Right lobe of liver (tissue), 6 donors: ENCODE results near the gene SEMA7A. TPM values are rescaled to one million over a fixed set of nuclear protein-coding genes. Genes with fewer than 3 reads are reported as not detected.

ENCODE experiments used
- ATAC-seq, 4 donors: fragments of 200-7000 bp; cut with Tn5 transposase; one replicate each; pipeline ENCODE4 v1.9.1; 2020; ENCODE audit warnings: mild to moderate bottlenecking in 4 of 4, moderate library complexity in 4 of 4
- DNase-seq, 3 donors: peaks; one replicate each; pipeline ENCODE4 v3.0.0-alpha.2; 2020
- H3K27ac ChIP-seq, 3 donors: fragments of 200-600 bp; one replicate each; pipeline ENCODE4 v1.8.0; 2022
- H3K27me3 ChIP-seq, 2 donors: fragments of 200-600 bp; one replicate each; pipeline ENCODE4 v1.8.0; 2022
- H3K36me3 ChIP-seq, 4 donors: fragments of 200-600 bp; sonication (generic) in 1 of 4; one replicate each; pipeline versions ENCODE4 v1.5.1 to v1.8.0; 2017 to 2022; ENCODE audit warnings: control low read depth in 1 of 4
- H3K4me1 ChIP-seq, 4 donors: fragments of 200-600 bp; sonication (generic) in 1 of 4; one replicate each; pipeline versions ENCODE4 v1.5.1 to v1.8.0; 2017 to 2022; ENCODE audit warnings: control low read depth in 1 of 4
- H3K4me3 ChIP-seq, 3 donors: fragments of 200-600 bp; one replicate each; pipeline ENCODE4 v1.8.0; 2022
- H3K9me3 ChIP-seq, 4 donors: fragments of 200-600 bp; sonication (generic) in 1 of 4; one replicate each; pipeline versions ENCODE4 v1.5.1 to v1.8.0; 2017 to 2022; ENCODE audit warnings: control low read depth in 1 of 4
- POLR2A ChIP-seq: fragments of 450-650 bp; IDR thresholded peaks from one replicate; pipeline ENCODE4 v1.6.1; 2017; ENCODE audit warnings: antibody characterized with exemption, mild to moderate bottlenecking
- WGBS: methylation state at CpG from one replicate; pipeline ENCODE4 v1.1.6; 2018; ENCODE audit warnings: low coverage, low lambda C conversion rate; ENCODE audit not compliant: insufficient coverage; ENCODE audit errors: missing lambda C conversion rate; 5-methylcytosine and 5-hydroxymethylcytosine counted together
- intact Hi-C, 2 donors: fragments of 100-400 bp; cut with DNase I; formaldehyde crosslinking; loops; one replicate each; pipeline versions ENCODE4 v1.11.2 to v1.14.1; 2022
- total RNA-seq, 6 experiments: library from RNA; depleted of rRNA in 2 of 6; stranded (reverse); fragments of >200 nt in 2 of 6; fragmentation: NEBNext Ultra II Directional in 3 of 6; extraction: Animal tissue kit (Norgen Biotek cat#: 25700) in 3 of 6; gene quantifications; one replicate each; pipeline versions ENCODE4 v1.1.0 to v1.2.4, GENCODE V29; 2016 to 2023
- TF ChIP-seq, protein P1 (sequence below), 4 donors: fragments of 200-600 bp in 3 of 4; fragments of 450-650 bp in 1 of 4; IDR thresholded peaks; one replicate each; pipeline versions ENCODE4 v1.5.1 to v1.8.0; 2016 to 2022; ENCODE audit warnings: antibody characterized with exemption in 4 of 4, mild to moderate bottlenecking in 2 of 4
- donor health status: DM: no; HTN: yes; CAD: no.
- donor health status: DM: no; HTN: no; CAD: no.
- donor health status: DM: no; HTN: no; CAD: no.
- donor health status: DM: no; HTN: yes; CAD: no.
- donor health status: DM: no; HTN: yes; CAD: no.

Gene SEMA7A
- total RNA-seq, 6 experiments from 2014 or later = 0.42 to 2.4 (median 1.1) TPM

DNA sequence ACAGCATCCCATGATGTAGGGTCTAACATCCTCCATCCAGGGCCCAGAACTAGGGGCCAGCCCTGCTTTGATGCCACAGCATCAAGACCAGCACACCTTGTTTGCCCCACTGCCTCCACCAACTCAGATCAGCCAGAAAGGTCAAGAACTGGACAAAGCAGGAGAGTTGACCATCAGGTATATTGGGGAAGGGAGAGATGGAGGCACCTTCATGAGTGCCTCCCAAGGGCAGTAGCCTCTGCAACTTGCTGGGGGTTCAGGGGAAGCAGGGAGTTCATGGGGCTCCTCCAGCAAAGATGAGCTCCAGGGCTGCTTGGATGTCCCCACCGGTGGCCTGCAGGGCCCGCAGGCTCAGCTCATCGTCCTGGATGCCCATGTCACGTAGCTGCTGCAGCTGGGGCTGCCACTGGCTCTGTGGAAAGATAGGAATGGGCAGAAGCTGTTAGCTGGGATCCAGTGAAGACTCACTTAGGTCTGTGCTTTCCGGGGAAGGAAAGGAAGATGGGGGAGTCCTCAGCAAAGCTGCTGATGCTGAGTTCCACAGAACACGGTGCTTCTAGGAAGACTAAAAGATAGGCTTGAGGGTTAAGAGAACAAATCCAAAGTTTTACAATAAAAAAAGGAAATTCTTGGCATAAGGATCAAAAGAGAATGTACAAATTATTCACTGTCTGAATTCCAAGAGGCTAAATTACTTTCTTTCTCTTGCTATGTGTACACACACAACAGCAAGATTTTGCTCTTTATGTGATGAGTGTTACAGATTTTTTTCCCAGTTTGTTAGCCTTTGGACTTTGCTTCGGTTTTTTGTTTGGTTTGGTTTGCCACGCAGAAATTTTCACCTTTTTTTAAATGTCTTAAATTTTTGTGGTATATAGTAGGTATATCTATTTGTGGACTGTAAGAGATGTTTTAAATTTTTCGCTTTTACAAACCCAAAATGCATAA lies 12.3 kb upstream of the SEMA7A start:
- peaks cover 0 to 28% (median 12%) of the 10 kb centered on the region in 4 donors for H3K36me3 ChIP-seq
- no peak for ATAC-seq
- H3K4me3 ChIP-seq = no peak overlapping the region
- H3K4me1 ChIP-seq = peaks cover 0 to 57% (median 26%) of the 10 kb centered on the region in 4 donors
- no peak for DNase-seq
- H3K27me3 ChIP-seq = no peaks in the 10 kb centered on the region
- H3K9me3 ChIP-seq = no peaks in the 10 kb centered on the region
- intact Hi-C loops = no loop called here
- TF ChIP-seq, protein P1, sequence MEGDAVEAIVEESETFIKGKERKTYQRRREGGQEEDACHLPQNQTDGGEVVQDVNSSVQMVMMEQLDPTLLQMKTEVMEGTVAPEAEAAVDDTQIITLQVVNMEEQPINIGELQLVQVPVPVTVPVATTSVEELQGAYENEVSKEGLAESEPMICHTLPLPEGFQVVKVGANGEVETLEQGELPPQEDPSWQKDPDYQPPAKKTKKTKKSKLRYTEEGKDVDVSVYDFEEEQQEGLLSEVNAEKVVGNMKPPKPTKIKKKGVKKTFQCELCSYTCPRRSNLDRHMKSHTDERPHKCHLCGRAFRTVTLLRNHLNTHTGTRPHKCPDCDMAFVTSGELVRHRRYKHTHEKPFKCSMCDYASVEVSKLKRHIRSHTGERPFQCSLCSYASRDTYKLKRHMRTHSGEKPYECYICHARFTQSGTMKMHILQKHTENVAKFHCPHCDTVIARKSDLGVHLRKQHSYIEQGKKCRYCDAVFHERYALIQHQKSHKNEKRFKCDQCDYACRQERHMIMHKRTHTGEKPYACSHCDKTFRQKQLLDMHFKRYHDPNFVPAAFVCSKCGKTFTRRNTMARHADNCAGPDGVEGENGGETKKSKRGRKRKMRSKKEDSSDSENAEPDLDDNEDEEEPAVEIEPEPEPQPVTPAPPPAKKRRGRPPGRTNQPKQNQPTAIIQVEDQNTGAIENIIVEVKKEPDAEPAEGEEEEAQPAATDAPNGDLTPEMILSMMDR (IDR thresholded peaks at IDR 0.05) = no peak
- TF ChIP-seq POLR2A = no peak
- peak overlapping the region; percentile 7 to 37 (median 17) for H3K27ac ChIP-seq
- 74% methylated on average over 8 of the region's 9 CpGs for WGBS

DNA sequence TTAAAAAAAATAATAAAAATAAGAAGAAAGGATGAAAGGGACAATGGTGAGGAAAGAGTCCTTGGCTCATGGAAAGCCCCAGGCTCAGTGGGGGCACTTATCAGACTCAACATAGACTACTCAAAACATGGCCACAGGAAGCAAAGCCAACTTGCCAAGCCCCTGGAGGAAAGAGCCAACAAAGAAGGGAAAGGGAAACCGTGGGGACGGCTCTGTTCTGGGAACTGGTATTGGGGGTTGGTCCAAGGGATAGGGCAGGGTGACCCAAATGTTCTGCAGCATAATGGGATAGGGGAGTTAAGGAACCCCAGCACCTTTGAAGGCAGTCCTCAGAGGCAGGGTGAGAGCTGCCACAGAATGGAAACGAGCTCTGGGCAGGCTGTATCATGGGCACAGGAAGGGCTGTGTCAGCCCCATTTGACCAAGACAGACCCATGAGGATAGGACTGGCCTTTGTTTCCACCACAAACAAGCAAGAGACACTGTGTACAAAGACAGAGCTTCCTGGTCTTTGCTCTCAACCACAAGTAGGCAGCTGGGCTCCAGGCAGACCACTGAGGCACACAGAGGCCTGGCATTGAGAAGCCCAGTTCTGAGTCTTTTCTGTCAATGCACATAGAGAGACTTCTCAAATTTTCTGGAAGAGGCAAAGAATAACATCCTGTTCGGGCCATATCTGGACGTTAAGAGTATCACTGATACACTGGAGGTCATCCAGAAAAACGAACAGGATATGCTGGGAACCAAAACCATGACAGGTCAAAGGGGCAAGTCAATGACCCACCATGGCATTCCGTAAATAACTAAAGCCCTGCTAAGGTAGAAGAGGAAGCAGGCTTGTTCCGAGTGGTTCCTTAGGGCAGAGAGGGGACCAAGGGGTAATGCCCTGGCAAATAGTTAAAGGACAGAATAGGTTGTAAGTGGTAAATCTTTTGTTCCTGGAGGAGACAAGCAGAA lies 10.6 kb upstream of the SEMA7A start:
- H3K36me3 ChIP-seq = peaks cover 0 to 11% (median 9%) of the 10 kb centered on the region in 4 donors
- peak; percentile 80 to 82 (median 80) for ATAC-seq

DNA sequence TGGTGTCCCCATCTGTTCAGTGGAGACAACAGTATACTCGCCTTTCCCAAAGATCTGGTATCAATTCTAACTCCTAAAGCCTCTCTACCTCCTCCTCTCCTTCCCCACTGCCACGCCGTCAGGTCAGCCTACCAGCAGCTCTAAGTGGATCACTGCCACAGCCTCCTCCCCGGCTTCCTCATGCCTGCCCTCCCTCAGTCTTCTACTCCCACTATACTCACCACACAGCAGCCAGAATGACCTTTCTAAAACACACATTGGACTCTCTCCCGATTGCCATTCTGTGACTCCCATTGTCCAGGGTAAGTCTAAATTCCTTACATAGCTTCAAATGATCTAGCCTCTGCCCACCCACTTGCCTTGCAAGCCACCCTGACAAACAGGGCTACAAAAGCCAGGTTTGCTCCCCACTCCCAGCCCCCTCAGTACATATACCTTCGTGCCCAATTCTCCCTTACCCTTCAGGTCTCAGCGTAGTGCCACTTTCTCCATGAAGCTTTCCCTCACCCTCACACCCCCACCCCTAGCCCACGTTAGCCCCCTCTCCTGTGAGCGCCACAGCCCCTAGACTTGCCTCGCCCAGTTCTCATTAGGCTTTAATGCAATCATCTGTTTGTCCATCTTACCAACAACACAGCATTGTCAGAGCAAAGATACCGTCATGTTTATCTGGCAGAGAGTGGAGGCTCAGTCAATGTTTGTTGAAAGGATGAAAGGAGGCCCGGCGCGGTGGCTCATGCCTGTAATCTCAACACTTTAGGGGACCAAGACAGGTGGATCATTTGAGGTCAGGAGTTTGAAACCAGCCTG lies 9.5 kb upstream of the SEMA7A start:
- peak overlapping the region; percentile 69 to 88 (median 74) for H3K27ac ChIP-seq
- DNase-seq (peak in 1 of 3 donors; percentile 51), ATAC-seq (peak; percentile 4 to 68 (median 62))
- no peaks in the 10 kb centered on the region for H3K9me3 ChIP-seq
- intact Hi-C loops = no loop called here
- H3K36me3 ChIP-seq = peaks cover 0 to 8% (median 3%) of the 10 kb centered on the region in 4 donors
- TF ChIP-seq POLR2A = no peak
- TF ChIP-seq, protein P1 (IDR thresholded peaks at IDR 0.05) = no peak
- WGBS = 47% methylated on average over 12 of the region's 14 CpGs
- peaks cover 0 to 57% (median 26%) of the 10 kb centered on the region in 4 donors for H3K4me1 ChIP-seq
- no peaks in the 10 kb centered on the region for H3K27me3 ChIP-seq
- H3K4me3 ChIP-seq = no peak overlapping the region

More for the DNA sequence above, 10.6 kb upstream of the SEMA7A start:
- H3K4me1 ChIP-seq = peaks cover 0 to 57% (median 26%) of the 10 kb centered on the region in 4 donors
- intact Hi-C loops = no loop called here
- no peaks in the 10 kb centered on the region for H3K27me3 ChIP-seq
- H3K27ac ChIP-seq = peak overlapping the region; percentile 69 to 88 (median 74)
- H3K4me3 ChIP-seq = no peak overlapping the region
- H3K9me3 ChIP-seq = no peaks in the 10 kb centered on the region
- no peak for DNase-seq
- WGBS = 43% methylated on average over 7 of the region's 8 CpGs
- no peak for TF ChIP-seq POLR2A
- TF ChIP-seq, protein P1 (IDR thresholded peaks at IDR 0.05) = no peak

DNA sequence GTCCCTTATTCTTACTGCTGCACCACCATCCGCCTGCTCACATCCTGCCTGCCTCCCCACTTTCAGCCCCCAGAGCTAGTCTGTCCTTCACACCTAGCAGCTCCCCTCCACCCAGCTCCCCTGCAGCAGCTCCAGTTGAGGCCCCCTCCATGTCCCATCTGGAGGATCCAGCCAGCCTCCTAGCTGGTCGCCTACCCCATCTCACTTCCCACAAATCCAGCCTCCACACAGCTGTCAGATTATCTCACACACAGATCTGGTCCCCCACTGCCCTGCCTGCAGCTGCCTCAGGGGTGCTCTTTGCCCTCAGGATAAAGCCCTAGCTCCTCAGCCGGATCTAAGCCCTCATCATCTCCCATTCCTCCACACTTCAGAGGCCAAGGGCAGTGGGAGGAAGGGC lies 8.8 kb upstream of the SEMA7A start:
- ATAC-seq (no peak), DNase-seq (peak in 2 of 3 donors; percentile 16 to 37)
- Histone ChIP-seq H3K27ac (peak overlapping the region in 1 of 3 donors; percentile 74), H3K27me3 (no peaks in the 10 kb centered on the region), H3K36me3 (peaks cover 0 to 2% (median 0%) of the 10 kb centered on the region in 4 donors), H3K4me1 (peaks cover 0 to 57% (median 26%) of the 10 kb centered on the region in 4 donors), H3K4me3 (no peak overlapping the region), H3K9me3 (no peaks in the 10 kb centered on the region)
- TF ChIP-seq, protein P1 (IDR thresholded peaks at IDR 0.05) = no peak
- TF ChIP-seq POLR2A = no peak
- intact Hi-C loops = no loop called here
- WGBS = 83% methylated on average over 3 of the region's 3 CpGs
